Neural progenitor cell (in vitro differentiated cells): ENCODE measurements around the gene MN1. TPM values are rescaled to one million over a fixed set of nuclear protein-coding genes. Genes with fewer than 3 reads are reported as not detected.

Experiments used
- DNase-seq: peaks from one replicate; pipeline ENCODE4 v3.0.0-alpha.2; 2016; ENCODE audit warnings: low spot score
- H2AFZ ChIP-seq: fragments of 200-600 bp; sonication (generic); replicated peaks from 2 replicates; pipeline ENCODE4 v1.6.1; 2016; ENCODE audit warnings: antibody characterized with exemption
- H3F3A ChIP-seq: fragments of 200-600 bp; sonication (generic); 2 replicates; pipeline ENCODE4 v1.6.1; 2016; ENCODE audit warnings: antibody characterized with exemption, low read depth
- H3K27ac ChIP-seq: fragments of 200-600 bp; sonication (generic); 2 replicates; pipeline ENCODE4 v1.5.1; 2016; ENCODE audit warnings: mild to moderate bottlenecking
- H3K27me3 ChIP-seq: fragments of 200-600 bp; sonication (generic); 2 replicates; pipeline ENCODE4 v1.6.1; 2016; ENCODE audit warnings: mild to moderate bottlenecking, moderate library complexity
- H3K36me3 ChIP-seq: fragments of 200-600 bp; sonication (generic); 2 replicates; pipeline ENCODE4 v1.5.1; 2016
- H3K4me1 ChIP-seq: fragments of 200-600 bp; sonication (generic); 2 replicates; pipeline ENCODE4 v1.6.1; 2016; ENCODE audit warnings: mixed run types
- H3K4me2 ChIP-seq: fragments of 200-600 bp; sonication (generic); 2 replicates; pipeline ENCODE4 v1.6.1; 2016
- H3K4me3 ChIP-seq: fragments of 200-600 bp; sonication (generic); 2 replicates; pipeline ENCODE4 v1.5.1; 2016
- H3K79me2 ChIP-seq: fragments of 200-600 bp; sonication (generic); 2 replicates; pipeline ENCODE4 v1.6.1; 2016; ENCODE audit warnings: low read depth
- H3K9ac ChIP-seq: fragments of 200-600 bp; sonication (generic); 2 replicates; pipeline ENCODE4 v1.6.1; 2016
- H3K9me3 ChIP-seq: fragments of 200-600 bp; sonication (generic); 2 replicates; pipeline ENCODE4 v1.5.1; 2016; ENCODE audit warnings: low read depth
- H4K20me1 ChIP-seq: fragments of 200-600 bp; sonication (generic); 2 replicates; pipeline ENCODE4 v1.6.1; 2016; ENCODE audit warnings: low read depth
- H3K27ac Mint-ChIP-seq: 3 replicates; pipeline ENCODE4 v1.8.0; 2021; ENCODE audit warnings: mixed read lengths
- H3K27me3 Mint-ChIP-seq: 2 replicates; pipeline ENCODE4 v1.8.0; 2022; ENCODE audit warnings: low read depth, mild to moderate bottlenecking, inconsistent platforms, moderate library complexity, mixed read lengths; ENCODE audit not compliant: insufficient read depth
- H3K36me3 Mint-ChIP-seq: 3 replicates; pipeline ENCODE4 v1.8.0; 2021; ENCODE audit warnings: mixed read lengths
- H3K4me1 Mint-ChIP-seq: 3 replicates; pipeline ENCODE4 v1.8.0; 2021; ENCODE audit warnings: mixed read lengths
- H3K4me3 Mint-ChIP-seq: 3 replicates; pipeline ENCODE4 v1.8.0; 2021; ENCODE audit warnings: mild to moderate bottlenecking, moderate library complexity, mixed read lengths
- H3K9me3 Mint-ChIP-seq: 3 replicates; pipeline ENCODE4 v1.8.0; 2020; ENCODE audit warnings: mixed read lengths
- EZH2 ChIP-seq: fragments of 200-600 bp; sonication (generic); IDR thresholded peaks from 2 replicates; pipeline ENCODE4 v1.6.1; 2017; ENCODE audit warnings: antibody characterized with exemption, mild to moderate bottlenecking, moderate library complexity
- EZH2phosphoT487 ChIP-seq: fragments of 200-600 bp; sonication (generic); IDR thresholded peaks from 2 replicates; pipeline ENCODE4 v1.6.1; 2017; ENCODE audit warnings: antibody characterized with exemption
- total RNA-seq: library from RNA; depleted of rRNA; stranded (reverse); fragments of >200 nt; gene quantifications from 2 replicates; pipeline ENCODE4 v1.2.3, GENCODE V29; 2015; ENCODE audit warnings: low replicate concordance
- TF ChIP-seq, protein P1 (sequence below): fragments of 200-600 bp; sonication (generic); IDR thresholded peaks from 2 replicates; pipeline ENCODE4 v1.5.1; 2017; ENCODE audit warnings: antibody characterized with exemption, mild to moderate bottlenecking

Gene MN1
- total RNA-seq, 1 donor from 2014 or later, result 13.3 TPM

DNA sequence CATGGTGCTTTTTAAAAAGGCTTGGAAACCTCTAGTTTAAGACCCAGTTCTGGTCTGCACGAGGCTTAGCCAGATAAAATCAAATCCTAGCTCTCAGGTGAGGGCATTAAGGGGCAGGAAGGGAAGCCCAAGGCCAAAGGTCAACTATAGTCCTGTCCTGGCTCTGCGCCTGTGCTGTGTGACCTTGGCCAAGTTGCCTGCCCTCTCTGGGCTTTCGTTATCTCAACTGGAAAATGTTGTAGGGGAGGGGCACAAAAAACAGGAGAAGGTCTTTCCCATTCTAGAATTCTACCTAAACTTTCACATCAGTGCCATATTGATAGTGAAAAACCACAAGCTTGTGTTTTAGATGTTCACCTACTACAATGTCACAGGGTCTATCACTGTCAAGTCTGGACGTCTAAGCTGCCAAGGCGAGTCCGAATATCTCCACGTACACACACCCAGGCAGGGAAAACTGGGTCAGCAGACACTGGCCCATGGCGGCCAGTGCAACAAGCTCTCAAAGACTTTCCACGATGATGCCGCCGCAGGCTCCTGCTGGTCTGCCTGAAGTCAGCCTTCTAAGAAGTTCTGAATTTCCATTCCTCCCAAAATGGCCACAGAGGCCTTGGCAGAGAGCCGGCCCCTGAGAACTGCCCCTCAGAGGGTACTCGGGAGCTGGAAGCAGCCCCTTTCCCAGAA, 18.0 kb downstream of the MN1 start:
- peaks cover 99% of the 10 kb centered on the region for H3K79me2 ChIP-seq
- peak overlapping the region; percentile 91 for H3K27ac Mint-ChIP-seq

DNA sequence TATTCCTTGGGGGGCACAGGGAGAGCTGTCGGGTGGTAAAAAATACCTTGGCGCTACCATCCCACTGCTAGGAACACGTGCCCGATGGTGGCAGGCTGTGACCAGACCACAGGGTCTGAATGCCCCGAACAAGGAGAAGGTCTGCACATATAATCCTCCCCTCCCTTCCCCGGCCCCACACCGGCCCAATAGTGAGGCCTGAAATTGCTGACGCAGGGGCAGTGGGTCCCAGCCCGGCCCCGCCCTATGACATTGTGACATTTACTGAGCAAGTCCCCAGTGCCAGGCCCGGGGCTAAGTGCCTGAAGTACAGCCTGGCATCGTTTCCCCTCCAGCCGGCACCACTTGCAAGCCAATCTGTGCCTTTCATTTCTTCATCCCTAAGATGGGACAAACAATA, 19.5 kb downstream of the MN1 start:
- DNase-seq, result no peak
- Mint-ChIP-seq H3K4me1 (peaks cover 66% of the 10 kb centered on the region), H3K9me3 (peaks cover 2% of the 10 kb centered on the region), H3K27ac (no peak overlapping the region), H3K27me3 (no peaks in the 10 kb centered on the region), H3K36me3 (peaks cover 22% of the 10 kb centered on the region), H3K4me3 (no peak overlapping the region)
- Histone ChIP-seq H3K27ac (no peak overlapping the region), H3K27me3 (no peaks in the 10 kb centered on the region), H3K4me3 (no peak overlapping the region), H3K4me2 (no peak overlapping the region), H3K36me3 (no peaks in the 10 kb centered on the region), H3K4me1 (peaks cover 51% of the 10 kb centered on the region), H2AFZ (no peak overlapping the region), H3K9me3 (no peaks in the 10 kb centered on the region), H3K79me2 (peaks cover 98% of the 10 kb centered on the region), H3F3A (peaks cover 48% of the 10 kb centered on the region), H4K20me1 (peaks cover 80% of the 10 kb centered on the region), H3K9ac (no peak overlapping the region)
- TF ChIP-seq EZH2phosphoT487 (no peak), EZH2 (no peak)
- TF ChIP-seq, protein P1, sequence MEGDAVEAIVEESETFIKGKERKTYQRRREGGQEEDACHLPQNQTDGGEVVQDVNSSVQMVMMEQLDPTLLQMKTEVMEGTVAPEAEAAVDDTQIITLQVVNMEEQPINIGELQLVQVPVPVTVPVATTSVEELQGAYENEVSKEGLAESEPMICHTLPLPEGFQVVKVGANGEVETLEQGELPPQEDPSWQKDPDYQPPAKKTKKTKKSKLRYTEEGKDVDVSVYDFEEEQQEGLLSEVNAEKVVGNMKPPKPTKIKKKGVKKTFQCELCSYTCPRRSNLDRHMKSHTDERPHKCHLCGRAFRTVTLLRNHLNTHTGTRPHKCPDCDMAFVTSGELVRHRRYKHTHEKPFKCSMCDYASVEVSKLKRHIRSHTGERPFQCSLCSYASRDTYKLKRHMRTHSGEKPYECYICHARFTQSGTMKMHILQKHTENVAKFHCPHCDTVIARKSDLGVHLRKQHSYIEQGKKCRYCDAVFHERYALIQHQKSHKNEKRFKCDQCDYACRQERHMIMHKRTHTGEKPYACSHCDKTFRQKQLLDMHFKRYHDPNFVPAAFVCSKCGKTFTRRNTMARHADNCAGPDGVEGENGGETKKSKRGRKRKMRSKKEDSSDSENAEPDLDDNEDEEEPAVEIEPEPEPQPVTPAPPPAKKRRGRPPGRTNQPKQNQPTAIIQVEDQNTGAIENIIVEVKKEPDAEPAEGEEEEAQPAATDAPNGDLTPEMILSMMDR, result no peak

More for the DNA sequence above, 18.0 kb downstream of the MN1 start:
- H3K4me2 ChIP-seq, result peak overlapping the region; percentile 47
- H3K9ac ChIP-seq, result no peak overlapping the region
- Mint-ChIP-seq H3K36me3 (peaks cover 28% of the 10 kb centered on the region), H3K4me3 (peak overlapping the region; percentile 62), H3K27me3 (no peaks in the 10 kb centered on the region), H3K4me1 (peaks cover 64% of the 10 kb centered on the region), H3K9me3 (peaks cover 2% of the 10 kb centered on the region)
- H3K9me3 ChIP-seq, result no peaks in the 10 kb centered on the region
- H3K36me3 ChIP-seq, result no peaks in the 10 kb centered on the region
- peak overlapping the region; percentile 72 for H3K27ac ChIP-seq
- H2AFZ ChIP-seq, result no peak overlapping the region
- peaks cover 33% of the 10 kb centered on the region for H3F3A ChIP-seq
- no peak overlapping the region for H3K4me3 ChIP-seq
- no peaks in the 10 kb centered on the region for H3K27me3 ChIP-seq
- peaks cover 42% of the 10 kb centered on the region for H3K4me1 ChIP-seq
- DNase-seq, result no peak
- peaks cover 83% of the 10 kb centered on the region for H4K20me1 ChIP-seq
- no peak for TF ChIP-seq EZH2phosphoT487
- TF ChIP-seq, protein P1, result no peak
- no peak for TF ChIP-seq EZH2

DNA sequence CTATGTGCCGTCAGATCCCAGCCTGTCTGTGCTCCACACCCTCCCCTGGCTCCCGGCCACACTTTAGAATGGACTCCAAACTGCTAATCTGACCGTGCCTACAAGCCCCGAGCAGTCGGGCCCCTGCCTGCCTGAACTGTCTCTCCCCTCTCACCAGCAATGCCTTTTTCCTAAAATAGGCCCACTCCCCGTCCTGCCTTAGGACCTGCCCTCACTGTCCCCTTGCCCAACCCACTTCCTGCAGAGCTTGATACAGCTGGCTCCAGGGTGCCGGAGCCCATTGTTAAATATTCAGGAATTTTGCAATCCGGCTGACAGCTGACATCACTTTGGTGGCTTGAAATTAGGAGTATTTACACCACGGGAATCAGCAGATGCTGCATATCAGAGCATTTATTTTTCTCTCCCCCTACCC, 21.4 kb downstream of the MN1 start:
- Histone ChIP-seq H3K4me2 (no peak overlapping the region), H3F3A (peaks cover 65% of the 10 kb centered on the region), H3K27ac (peak overlapping the region; percentile 24), H4K20me1 (peaks cover 77% of the 10 kb centered on the region), H3K4me1 (peaks cover 51% of the 10 kb centered on the region), H3K36me3 (no peaks in the 10 kb centered on the region), H3K27me3 (no peaks in the 10 kb centered on the region), H3K9ac (no peak overlapping the region), H2AFZ (no peak overlapping the region), H3K79me2 (peaks cover 84% of the 10 kb centered on the region), H3K4me3 (no peak overlapping the region), H3K9me3 (no peaks in the 10 kb centered on the region)
- H3K4me1 Mint-ChIP-seq, result peaks cover 67% of the 10 kb centered on the region
- peaks cover 19% of the 10 kb centered on the region for H3K36me3 Mint-ChIP-seq
- no peak for DNase-seq
- TF ChIP-seq, protein P1, result no peak
- TF ChIP-seq EZH2phosphoT487, result no peak
- TF ChIP-seq EZH2, result no peak
- peaks cover 2% of the 10 kb centered on the region for H3K9me3 Mint-ChIP-seq
- peak overlapping the region; percentile 78 for H3K27ac Mint-ChIP-seq
- no peaks in the 10 kb centered on the region for H3K27me3 Mint-ChIP-seq
- no peak overlapping the region for H3K4me3 Mint-ChIP-seq
